Duodenal mucosa (tissue), 2 donors: Measurements from ENCODE around the gene ADAMTS7.
"Not testable (repeated sequence)": the region's sequence is repeated elsewhere in the genome, so short reads cannot be mapped to it uniquely, and the experiment has no call there.

Experiments
- H3K27ac ChIP-seq: one replicate; pipeline ENCODE4 v1.7.0; 2013; ENCODE audit warnings: low read depth, low read length
- H3K27me3 ChIP-seq, 2 donors: one replicate each; pipeline ENCODE4 v1.7.0; 2013; ENCODE audit warnings: low read length in 2 of 2, control low read depth in 1 of 2; ENCODE audit not compliant: insufficient read depth in 2 of 2, control insufficient read depth in 1 of 2
- H3K36me3 ChIP-seq, 2 donors: one replicate each; pipeline ENCODE4 v1.7.0; 2013; ENCODE audit warnings: low read length in 2 of 2, control low read depth in 1 of 2; ENCODE audit not compliant: insufficient read depth in 2 of 2, control insufficient read depth in 1 of 2
- H3K4me1 ChIP-seq, 2 donors: one replicate each; pipeline ENCODE4 v1.7.0; 2013; ENCODE audit warnings: low read length in 2 of 2, control low read depth in 1 of 2; ENCODE audit not compliant: insufficient read depth in 2 of 2, control insufficient read depth in 1 of 2
- H3K4me3 ChIP-seq, 2 donors: one replicate each; pipeline ENCODE4 v1.7.0; 2013; ENCODE audit warnings: low read length in 2 of 2, low read depth in 1 of 2
- H3K9ac ChIP-seq, 2 donors: one replicate each; pipeline ENCODE4 v1.7.0; 2013; ENCODE audit warnings: low read length in 2 of 2, low read depth in 1 of 2
- H3K9me3 ChIP-seq, 2 donors: one replicate each; pipeline ENCODE4 v1.7.0; 2013; ENCODE audit warnings: low read length in 2 of 2, control low read depth in 1 of 2; ENCODE audit not compliant: control insufficient read depth in 1 of 2

The ADAMTS7 gene

DNA sequence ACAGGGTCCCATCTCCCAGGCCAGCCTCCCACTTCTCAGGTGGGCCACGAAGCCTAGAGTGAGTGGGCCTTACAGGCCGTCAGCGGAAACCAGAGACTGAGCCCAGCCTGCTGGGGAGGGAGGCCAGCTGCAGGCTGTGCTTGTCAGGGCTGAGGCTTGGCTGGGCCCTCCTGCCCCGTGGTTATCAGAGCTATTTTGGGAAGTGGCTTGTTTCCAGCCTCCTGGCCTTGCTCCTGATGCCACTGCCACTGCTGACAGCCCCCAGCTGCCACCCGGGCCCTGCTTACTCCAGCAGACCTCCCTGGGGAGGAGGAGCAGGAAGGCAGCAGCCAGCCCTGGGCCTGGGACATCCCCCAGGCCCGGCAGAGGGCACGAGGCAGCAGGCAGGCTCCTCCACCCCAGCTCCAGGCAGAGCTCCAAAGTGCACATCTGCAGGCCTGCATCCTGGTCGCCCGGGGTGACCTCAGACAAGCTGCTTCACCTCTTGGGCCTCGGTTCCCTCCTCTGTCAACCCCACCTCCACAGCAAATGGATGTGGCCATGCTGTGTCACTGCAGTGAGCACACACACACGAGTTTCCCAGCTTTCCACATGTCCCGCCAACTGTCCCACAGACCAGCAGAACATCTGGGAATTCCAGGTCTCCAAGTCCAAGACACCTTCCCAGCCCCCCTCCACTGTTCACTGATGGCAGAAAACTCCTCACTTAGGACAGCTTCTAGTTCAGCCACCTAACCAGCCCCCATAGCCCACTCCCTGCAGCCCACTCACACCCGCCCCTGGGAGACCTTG, 51.0 kb downstream of the ADAMTS7 start:
- not testable (repeated sequence) for H3K4me1 ChIP-seq, H3K36me3 ChIP-seq, H3K4me3 ChIP-seq, H3K9ac ChIP-seq, H3K27ac ChIP-seq, H3K27me3 ChIP-seq, H3K9me3 ChIP-seq

DNA sequence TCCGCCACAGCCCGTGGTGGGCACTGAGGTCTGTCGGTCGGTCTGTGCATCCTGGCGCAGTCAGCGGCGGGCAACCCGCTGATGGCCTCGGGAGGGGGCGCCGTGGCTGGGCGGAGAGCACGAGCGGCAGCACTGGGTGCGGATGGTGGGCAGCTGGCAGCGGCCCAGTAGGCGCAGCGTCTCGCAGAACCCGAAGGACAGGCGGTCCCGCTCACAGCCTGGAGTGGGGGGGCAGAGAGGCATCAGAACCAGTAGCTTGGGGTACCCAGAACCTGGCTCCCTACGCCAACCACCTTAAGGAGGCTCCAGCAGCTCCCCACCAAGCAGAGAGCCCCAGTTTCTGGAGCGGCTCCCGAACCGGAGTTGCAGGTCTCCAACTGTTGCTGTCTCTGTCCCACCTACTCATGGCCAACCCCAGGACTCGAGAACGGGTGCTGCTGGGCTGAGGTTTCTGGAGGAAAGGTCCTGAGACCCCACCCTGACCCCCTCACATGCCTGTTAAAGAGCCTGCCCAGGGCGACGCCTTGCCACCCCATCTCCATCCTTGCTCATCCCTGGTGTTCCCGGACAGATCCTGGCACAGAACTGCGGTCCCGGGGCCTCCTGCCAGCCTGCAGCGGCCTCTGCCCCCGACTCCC, 51.8 kb downstream of the ADAMTS7 start:
- H3K4me1 ChIP-seq, H3K36me3 ChIP-seq, H3K27me3 ChIP-seq, H3K9me3 ChIP-seq, H3K4me3 ChIP-seq, H3K27ac ChIP-seq, H3K9ac ChIP-seq: not testable (repeated sequence)

DNA sequence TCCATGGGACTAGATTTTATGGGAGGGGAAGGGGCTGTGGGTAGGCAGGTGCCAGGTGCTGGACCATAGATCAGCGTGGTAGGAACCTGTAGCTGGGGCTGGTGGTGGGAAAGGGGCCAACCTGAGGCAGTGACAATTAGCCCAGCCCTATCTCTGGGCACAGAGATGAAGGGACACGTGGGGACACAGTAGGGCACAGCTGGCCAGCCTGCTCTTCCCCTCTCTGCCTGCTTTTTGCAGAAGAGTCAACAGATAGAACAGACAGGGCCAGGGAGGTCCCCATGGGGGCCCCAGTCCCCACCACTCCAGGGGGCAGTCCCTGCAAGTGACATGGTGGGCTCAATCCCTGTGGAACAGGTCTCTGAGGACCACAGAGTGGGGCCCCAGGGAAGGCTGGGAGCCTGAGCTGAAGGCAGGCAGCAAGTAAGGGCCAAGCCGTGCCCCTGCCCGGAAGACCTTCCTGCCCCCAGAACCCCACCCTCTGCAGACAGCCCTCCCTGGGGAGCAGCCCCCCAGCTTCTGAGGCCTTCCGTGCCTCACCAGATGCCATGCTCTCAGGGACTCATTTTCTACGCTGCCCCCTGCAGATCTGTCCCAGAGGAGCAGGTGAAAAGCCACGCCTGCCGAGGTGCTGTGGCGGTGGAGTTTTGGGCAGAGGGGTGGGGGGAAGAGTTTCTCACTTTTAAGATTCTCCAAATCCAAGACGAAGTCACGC, 52.6 kb downstream of the ADAMTS7 start:
- H3K27me3 ChIP-seq, H3K9ac ChIP-seq, H3K27ac ChIP-seq, H3K36me3 ChIP-seq, H3K4me3 ChIP-seq, H3K9me3 ChIP-seq, H3K4me1 ChIP-seq: not testable (repeated sequence)

DNA sequence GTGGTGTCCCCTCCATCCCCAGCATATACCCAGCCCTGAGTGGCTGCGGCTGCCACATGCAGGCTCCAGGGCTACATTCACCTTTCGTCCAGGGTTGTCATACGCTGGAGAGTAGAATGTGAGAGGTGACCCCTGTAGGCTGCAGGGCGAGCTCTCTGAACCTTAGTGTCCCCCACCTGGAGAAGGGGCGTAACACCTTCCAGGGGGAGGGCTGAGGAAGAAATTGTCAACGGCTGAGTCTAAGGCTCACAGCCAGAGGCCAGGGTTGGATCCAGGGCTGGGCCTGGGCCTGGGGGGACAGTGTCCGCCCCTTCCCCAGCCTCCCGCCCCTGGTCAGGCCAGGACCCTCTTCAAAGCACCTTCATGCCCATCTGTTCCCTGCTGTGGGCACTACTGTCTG, 53.2 kb downstream of the ADAMTS7 start:
- not testable (repeated sequence) for H3K4me1 ChIP-seq, H3K36me3 ChIP-seq, H3K27ac ChIP-seq

DNA sequence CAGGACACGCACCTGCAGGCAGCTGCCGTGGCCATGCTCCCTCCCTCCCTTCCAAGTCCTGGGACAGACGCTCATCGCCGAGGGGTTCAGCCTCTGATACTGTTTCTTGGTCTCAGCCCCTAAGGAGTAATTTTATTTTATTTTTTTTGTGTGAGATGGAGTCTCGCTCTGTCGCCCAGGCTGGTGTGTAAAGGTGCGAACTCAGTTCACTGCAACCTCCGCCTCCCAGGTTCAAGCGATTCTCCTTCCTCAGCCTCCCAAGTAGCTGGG, 53.7 kb downstream of the ADAMTS7 start:
- H3K9me3 ChIP-seq: no peaks in the 10 kb centered on the region
- H3K4me1 ChIP-seq: peaks cover 0 to 7% of the 10 kb centered on the region in 2 donors
- no peaks in the 10 kb centered on the region for H3K36me3 ChIP-seq
- no peak overlapping the region for H3K27ac ChIP-seq
- H3K4me3 ChIP-seq: no peak overlapping the region
- no peak overlapping the region for H3K9ac ChIP-seq
- H3K27me3 ChIP-seq: no peaks in the 10 kb centered on the region

More for the DNA sequence above, 53.2 kb downstream of the ADAMTS7 start:
- H3K4me3 ChIP-seq, H3K27me3 ChIP-seq, H3K9ac ChIP-seq, H3K9me3 ChIP-seq: not testable (repeated sequence)

DNA sequence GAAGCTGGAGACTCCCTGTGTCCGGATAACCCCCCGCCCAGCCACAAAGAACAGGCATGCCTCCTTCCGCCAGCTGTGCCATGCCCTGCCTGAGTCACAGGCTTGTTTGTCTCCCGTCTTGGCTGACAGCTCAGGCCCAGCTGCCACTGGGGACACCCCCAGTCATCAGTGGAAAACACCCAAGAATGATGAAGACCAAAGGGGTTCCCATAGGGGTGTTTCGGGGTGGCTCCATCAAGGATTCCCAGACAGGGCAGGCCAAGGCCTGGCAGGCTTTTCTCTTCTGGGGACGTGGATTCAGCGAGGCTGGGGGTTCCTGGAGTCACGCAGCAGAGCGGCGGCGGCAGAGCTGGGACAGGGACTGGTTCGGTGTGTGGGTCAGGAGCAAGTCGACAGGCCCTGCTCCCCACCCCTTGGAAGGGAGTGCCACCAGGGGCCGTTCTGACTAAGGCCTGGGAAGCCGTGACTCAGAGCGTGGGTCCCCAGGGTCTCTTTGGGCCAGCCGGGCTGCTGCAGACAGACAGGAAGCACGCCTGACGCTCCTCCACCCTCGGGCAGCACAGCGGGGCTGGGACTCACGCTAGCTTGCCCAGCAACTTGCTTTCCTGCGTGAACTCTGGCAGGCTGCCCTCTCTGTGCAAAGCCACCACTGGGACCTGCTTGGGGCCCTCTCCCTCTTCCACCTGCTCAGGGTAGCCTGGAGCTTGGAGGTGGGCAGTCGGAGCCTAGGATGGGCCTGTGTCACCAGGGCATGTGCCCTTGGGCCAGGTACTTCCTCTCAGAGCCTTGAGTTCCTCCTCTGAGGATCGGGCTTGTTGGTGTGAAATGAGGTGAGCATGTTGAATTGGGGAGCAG, 54.3 kb downstream of the ADAMTS7 start:
- H3K9ac ChIP-seq, H3K4me1 ChIP-seq, H3K9me3 ChIP-seq, H3K4me3 ChIP-seq, H3K36me3 ChIP-seq, H3K27me3 ChIP-seq: not testable (repeated sequence)
- peak overlapping the region; percentile 10 for H3K27ac ChIP-seq

DNA sequence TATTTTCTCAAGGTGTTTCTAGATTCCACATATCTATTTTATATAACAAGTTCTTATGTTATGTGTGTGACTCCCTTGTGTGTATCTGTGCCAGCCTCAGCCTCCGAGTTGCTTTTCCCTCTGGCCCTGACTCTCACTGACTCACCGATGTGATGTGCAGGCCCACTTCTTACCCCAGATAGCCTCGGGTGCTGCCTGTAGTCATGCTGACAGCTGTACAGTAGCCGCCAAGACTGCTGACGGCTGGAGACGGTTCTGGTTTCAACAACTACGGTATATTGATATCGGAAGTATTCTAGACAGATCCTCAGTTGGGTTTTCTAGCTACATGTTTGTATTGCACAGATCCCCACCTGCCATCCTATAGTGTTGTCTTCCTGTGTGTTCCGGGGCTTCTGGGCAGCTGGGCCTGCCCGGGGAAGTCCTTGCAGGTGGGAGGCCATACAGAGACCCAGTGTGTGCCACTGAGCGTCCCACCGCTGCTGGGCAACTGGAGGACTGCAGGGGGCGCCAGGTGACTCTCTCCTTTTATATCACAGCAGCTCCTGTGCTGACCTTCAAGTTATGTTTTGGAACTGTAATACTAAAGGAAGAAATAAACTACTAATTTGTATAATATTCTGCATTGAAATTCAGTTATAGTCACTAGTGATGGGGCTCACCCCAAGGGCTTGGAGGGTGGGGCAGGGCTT, 55.2 kb downstream of the ADAMTS7 start:
- not testable (repeated sequence) for H3K9me3 ChIP-seq, H3K27ac ChIP-seq, H3K4me1 ChIP-seq, H3K4me3 ChIP-seq, H3K9ac ChIP-seq, H3K27me3 ChIP-seq, H3K36me3 ChIP-seq

DNA sequence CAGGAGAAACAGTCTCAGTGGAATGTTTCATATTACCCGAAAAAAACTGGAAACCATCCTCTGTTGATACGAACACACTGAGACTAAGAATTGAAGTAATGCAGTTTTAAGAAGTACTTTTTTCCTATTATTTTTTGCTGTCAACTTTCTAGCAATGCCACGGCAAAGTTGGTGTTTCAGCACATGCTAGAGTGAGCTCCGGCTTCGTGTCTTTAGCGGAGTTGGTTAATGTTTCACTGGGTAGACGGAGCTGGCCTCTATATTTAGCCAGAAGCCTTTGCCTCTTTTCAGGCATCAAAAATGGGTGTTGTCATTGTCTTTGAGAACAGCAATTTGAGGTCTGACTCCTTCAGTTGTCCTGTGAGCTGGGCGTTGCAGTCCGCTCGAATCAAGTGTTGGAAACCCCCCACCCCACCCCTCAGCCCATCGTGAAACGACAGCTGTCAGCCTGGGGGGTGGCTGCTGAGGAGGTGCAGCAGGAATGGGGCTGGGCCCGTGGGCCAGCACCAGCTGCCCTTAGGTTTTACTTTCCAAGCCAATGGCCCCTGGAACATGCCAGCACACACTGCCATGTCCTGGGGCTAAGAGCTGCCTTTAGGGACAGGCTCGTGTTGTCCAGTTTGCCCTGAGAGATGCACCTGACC, 56.5 kb downstream of the ADAMTS7 start:
- not testable (repeated sequence) for H3K9ac ChIP-seq, H3K4me3 ChIP-seq, H3K27me3 ChIP-seq, H3K36me3 ChIP-seq, H3K27ac ChIP-seq, H3K4me1 ChIP-seq, H3K9me3 ChIP-seq

DNA sequence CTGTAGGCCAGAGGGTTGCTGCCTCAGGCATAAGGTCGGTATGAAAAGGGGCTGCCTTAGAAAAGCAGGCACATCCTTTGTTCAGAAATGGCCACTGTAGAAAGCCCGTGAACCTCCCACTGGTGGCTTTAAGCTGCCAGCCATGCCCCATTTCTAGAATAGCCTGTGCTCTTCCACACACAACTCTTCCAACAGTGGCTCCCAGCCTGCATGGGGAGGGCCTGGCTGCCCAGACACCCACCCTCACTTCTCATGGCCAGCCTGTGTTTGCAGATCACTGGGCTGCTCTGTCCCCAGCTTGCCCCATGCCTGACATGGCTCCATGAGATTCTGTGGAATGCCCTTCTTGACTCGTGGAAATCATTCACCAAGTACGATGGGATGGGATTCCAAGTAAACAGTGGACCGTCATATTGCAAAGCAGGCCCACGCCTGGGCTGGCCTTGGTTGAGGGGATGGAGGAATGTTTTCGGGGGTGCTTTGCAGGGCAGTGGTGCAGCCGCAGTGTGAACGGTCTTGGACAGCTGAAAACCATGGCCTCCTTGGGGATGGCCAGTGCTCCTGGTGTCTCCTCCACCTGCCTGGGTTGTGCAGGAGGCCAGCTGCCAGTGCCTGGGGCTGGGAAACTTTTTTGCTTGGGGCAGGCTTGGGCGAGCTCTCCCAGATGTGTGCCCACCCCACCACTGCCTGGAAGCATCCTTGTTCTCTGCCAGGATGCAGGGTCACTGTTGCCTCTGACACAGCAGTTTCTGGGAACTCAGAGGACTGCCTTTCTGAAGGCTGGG, 57.3 kb downstream of the ADAMTS7 start:
- H3K36me3 ChIP-seq, H3K27me3 ChIP-seq, H3K27ac ChIP-seq, H3K9ac ChIP-seq, H3K4me1 ChIP-seq, H3K4me3 ChIP-seq, H3K9me3 ChIP-seq: not testable (repeated sequence)
